Osteocyte (in vitro differentiated cells): ENCODE data around the gene TTLL1. TPM values are rescaled to one million over a fixed set of nuclear protein-coding genes. Genes with fewer than 3 reads are reported as not detected.

Source experiments
- DNase-seq: peaks from one replicate; pipeline ENCODE4 v3.0.0; 2021; ENCODE audit warnings: mixed read lengths; ENCODE audit not compliant: unreplicated experiment; ENCODE audit errors: extremely low spot score
- H3K27ac Mint-ChIP-seq: one replicate; pipeline ENCODE4 v1.8.0; 2021; ENCODE audit warnings: mild to moderate bottlenecking, mixed read lengths; ENCODE audit not compliant: unreplicated experiment
- H3K27me3 Mint-ChIP-seq: one replicate; pipeline ENCODE4 v1.8.0; 2021; ENCODE audit warnings: mixed read lengths; ENCODE audit not compliant: unreplicated experiment
- H3K36me3 Mint-ChIP-seq: one replicate; pipeline ENCODE4 v1.8.0; 2021; ENCODE audit warnings: mixed read lengths; ENCODE audit not compliant: unreplicated experiment
- H3K4me1 Mint-ChIP-seq: one replicate; pipeline ENCODE4 v1.8.0; 2021; ENCODE audit warnings: mixed read lengths; ENCODE audit not compliant: unreplicated experiment
- H3K4me3 Mint-ChIP-seq: one replicate; pipeline ENCODE4 v1.8.0; 2021; ENCODE audit warnings: mild to moderate bottlenecking, moderate library complexity, mixed read lengths; ENCODE audit not compliant: unreplicated experiment
- H3K9me3 Mint-ChIP-seq: one replicate; pipeline ENCODE4 v1.8.0; 2021; ENCODE audit warnings: mixed read lengths; ENCODE audit not compliant: unreplicated experiment
- CTCF ChIP-seq: fragments of 200-600 bp; sonication (generic); IDR thresholded peaks from 2 replicates; pipeline ENCODE4 v1.5.0; 2021; ENCODE audit warnings: antibody characterized with exemption, mild to moderate bottlenecking, moderate library complexity
- total RNA-seq: library from RNA; stranded (reverse); gene quantifications from 2 replicates; pipeline ENCODE4 v1.2.1, GENCODE V29; 2021

Gene TTLL1
- total RNA-seq, 1 donor from 2014 or later = 16.5 TPM

GRCh38 chr22:43014316-43014868 is 74.8 kb downstream of the TTLL1 start:
- peak overlapping the region; percentile 67 for H3K27ac Mint-ChIP-seq
- H3K4me1 Mint-ChIP-seq = peaks cover 22% of the 10 kb centered on the region
- DNase-seq = no peak
- no peaks in the 10 kb centered on the region for H3K9me3 Mint-ChIP-seq
- H3K4me3 Mint-ChIP-seq = peak overlapping the region; percentile 93
- H3K27me3 Mint-ChIP-seq = no peaks in the 10 kb centered on the region
- H3K36me3 Mint-ChIP-seq = no peaks in the 10 kb centered on the region
- no peak for TF ChIP-seq CTCF

GRCh38 chr22:43013355-43014315 is 75.6 kb downstream of the TTLL1 start:
- Mint-ChIP-seq H3K27ac (peak overlapping the region; percentile 67), H3K27me3 (no peaks in the 10 kb centered on the region), H3K4me3 (peak overlapping the region; percentile 93), H3K36me3 (no peaks in the 10 kb centered on the region), H3K4me1 (peaks cover 29% of the 10 kb centered on the region), H3K9me3 (no peaks in the 10 kb centered on the region)
- no peak for TF ChIP-seq CTCF
- no peak for DNase-seq

- no peaks in the 10 kb centered on the region for H3K36me3 Mint-ChIP-seq
- H3K4me3 Mint-ChIP-seq = no peak overlapping the region
- peaks cover 38% of the 10 kb centered on the region for H3K4me1 Mint-ChIP-seq
- no peaks in the 10 kb centered on the region for H3K27me3 Mint-ChIP-seq
- H3K9me3 Mint-ChIP-seq = no peaks in the 10 kb centered on the region
- TF ChIP-seq CTCF = no peak
- H3K27ac Mint-ChIP-seq = no peak overlapping the region
- DNase-seq = no peak
Observed at GRCh38 chr22:43012390-43012789, 76.8 kb downstream of the TTLL1 start.

- no peak overlapping the region for H3K4me3 Mint-ChIP-seq
Observed at GRCh38 chr22:43011079-43011478, 78.1 kb downstream of the TTLL1 start.

More at GRCh38 chr22:43011079-43011478, 78.1 kb downstream of the TTLL1 start:
- no peak for DNase-seq
- Mint-ChIP-seq H3K9me3 (no peaks in the 10 kb centered on the region), H3K27me3 (no peaks in the 10 kb centered on the region), H3K36me3 (no peaks in the 10 kb centered on the region), H3K27ac (no peak overlapping the region), H3K4me1 (peaks cover 42% of the 10 kb centered on the region)
- TF ChIP-seq CTCF = no peak
